ENCODE data around the gene HMGCLL1. TPM values are rescaled to one million over a fixed set of nuclear protein-coding genes. Genes with fewer than 3 reads are reported as not detected.

The HMGCLL1 gene
- not detected for polyA plus RNA-seq (2012; ENCODE audit: insufficient read depth, insufficient read length)

GRCh38 chr6:55578537-55579363, at the start of gene HMGCLL1:
Gene HMGCLL1 (minus strand): TSS chr6:55579192. CDS start chr6:55579055, 137 bp downstream.
- no peak within 1 kb of the TSS for H3K4me3 ChIP-seq (ENCODE audit: low read length)
- no peak for DNase-seq (ENCODE audit: low read depth, low spot score)

GRCh38 chr6:55621993-55622392, 43.0 kb upstream of the HMGCLL1 start:
- no peak for DNase-seq (ENCODE audit: low read depth, low spot score)
- H3K4me3 ChIP-seq (ENCODE audit: low read length), result no peak overlapping the region

GRCh38 chr6:55621244-55621643, 42.3 kb upstream of the HMGCLL1 start:
- H3K4me3 ChIP-seq (ENCODE audit: low read length), result no peak overlapping the region
- DNase-seq (ENCODE audit: low read depth, low spot score), result no peak

- DNase-seq (ENCODE audit: low read depth, low spot score), result peak; percentile 27
Measured at GRCh38 chr6:55617272-55617671, 38.3 kb upstream of the HMGCLL1 start.

GRCh38 chr6:55604021-55604420, 25.0 kb upstream of the HMGCLL1 start:
- DNase-seq (ENCODE audit: low read depth, low spot score), result no peak
- H3K4me3 ChIP-seq (ENCODE audit: low read length), result no peak overlapping the region

More at GRCh38 chr6:55617272-55617671, 38.3 kb upstream of the HMGCLL1 start:
- H3K4me3 ChIP-seq (ENCODE audit: low read length), result no peak overlapping the region

GRCh38 chr6:55601120-55601519, 22.1 kb upstream of the HMGCLL1 start:
- H3K4me3 ChIP-seq (ENCODE audit: low read length), result no peak overlapping the region

GRCh38 chr6:55594442-55594841, 15.4 kb upstream of the HMGCLL1 start:
- H3K4me3 ChIP-seq (ENCODE audit: low read length), result no peak overlapping the region
- DNase-seq (ENCODE audit: low read depth, low spot score), result no peak

More at GRCh38 chr6:55601120-55601519, 22.1 kb upstream of the HMGCLL1 start:
- DNase-seq (ENCODE audit: low read depth, low spot score), result no peak

GRCh38 chr6:55584654-55585354, 5.8 kb upstream of the HMGCLL1 start:
- no peak for DNase-seq (ENCODE audit: low read depth, low spot score)
- no peak overlapping the region for H3K4me3 ChIP-seq (ENCODE audit: low read length)

GRCh38 chr6:55576811-55577210, 2.2 kb downstream of the HMGCLL1 start:
- H3K4me3 ChIP-seq (ENCODE audit: low read length), result no peak overlapping the region
- no peak for DNase-seq (ENCODE audit: low read depth, low spot score)

GRCh38 chr6:55574556-55574955, 4.4 kb downstream of the HMGCLL1 start:
- H3K4me3 ChIP-seq (ENCODE audit: low read length), result no peak overlapping the region
- no peak for DNase-seq (ENCODE audit: low read depth, low spot score)

- DNase-seq (ENCODE audit: low read depth, low spot score), result no peak
- H3K4me3 ChIP-seq (ENCODE audit: low read length), result no peak overlapping the region
Measured at GRCh38 chr6:55569638-55570037, 9.4 kb downstream of the HMGCLL1 start.

GRCh38 chr6:55568808-55569439, 10.1 kb downstream of the HMGCLL1 start:
- H3K4me3 ChIP-seq (ENCODE audit: low read length), result no peak overlapping the region
- DNase-seq (ENCODE audit: low read depth, low spot score), result no peak

- no peak for DNase-seq (ENCODE audit: low read depth, low spot score)
- no peak overlapping the region for H3K4me3 ChIP-seq (ENCODE audit: low read length)
Measured at GRCh38 chr6:55567558-55567957, 11.4 kb downstream of the HMGCLL1 start.

GRCh38 chr6:55566036-55566710, 12.8 kb downstream of the HMGCLL1 start:
- DNase-seq (ENCODE audit: low read depth, low spot score), result no peak
- no peak overlapping the region for H3K4me3 ChIP-seq (ENCODE audit: low read length)

GRCh38 chr6:55562318-55562717, 16.7 kb downstream of the HMGCLL1 start:
- DNase-seq (ENCODE audit: low read depth, low spot score), result no peak
- H3K4me3 ChIP-seq (ENCODE audit: low read length), result no peak overlapping the region

GRCh38 chr6:55560290-55560885, 18.6 kb downstream of the HMGCLL1 start:
- H3K4me3 ChIP-seq (ENCODE audit: low read length), result no peak overlapping the region

GRCh38 chr6:55557146-55557545, 21.8 kb downstream of the HMGCLL1 start:
- no peak overlapping the region for H3K4me3 ChIP-seq (ENCODE audit: low read length)
- no peak for DNase-seq (ENCODE audit: low read depth, low spot score)

More at GRCh38 chr6:55560290-55560885, 18.6 kb downstream of the HMGCLL1 start:
- no peak for DNase-seq (ENCODE audit: low read depth, low spot score)

GRCh38 chr6:55545791-55546190, 33.2 kb downstream of the HMGCLL1 start:
- no peak overlapping the region for H3K4me3 ChIP-seq (ENCODE audit: low read length)
- no peak for DNase-seq (ENCODE audit: low read depth, low spot score)

All from Jurkat, Clone E6-1 (cell line).